ENCODE data around the gene CDC42BPB.

CDC42BPB gene

DNA sequence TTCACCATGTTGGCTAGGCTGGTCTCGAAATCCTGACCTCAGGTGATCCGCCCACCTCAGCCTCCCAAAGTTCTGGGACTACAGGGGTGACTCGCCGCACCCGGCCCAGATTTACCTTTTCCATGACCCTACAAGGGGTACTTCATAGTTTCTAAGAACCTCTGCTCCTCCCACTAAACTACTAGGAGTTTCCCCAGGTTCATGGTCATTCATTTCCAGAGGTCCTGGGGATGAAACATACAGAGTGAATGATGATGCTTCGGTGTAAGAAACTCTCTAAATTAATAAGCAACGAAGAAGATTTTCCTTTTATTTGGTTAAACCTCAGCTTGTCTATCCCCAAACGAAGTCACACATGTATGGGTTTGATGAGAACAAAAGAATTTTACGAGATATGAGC lies 77.9 kb downstream of the CDC42BPB start:
- no peaks in the 10 kb centered on the region for H3K9me3 ChIP-seq (ENCODE audit: control insufficient read depth, insufficient read depth, low read depth, low read length)
- ChIA-PET CTCF (interaction anchor here (0.7 kb wide), 1 partner anchor 545 kb away, joined by 7 read pairs; no protein-coding TSS in a partner anchor), POLR2A (no interaction called here)
- H3K27ac ChIP-seq (ENCODE audit: extremely low read depth, low read depth, low read length) = no peak overlapping the region
- peaks cover 20 to 83% of the 10 kb centered on the region in 2 experiments; a peak in 2 of 3 replicates for H3K36me3 ChIP-seq (ENCODE audit: control insufficient read depth in 2 of 2, insufficient read depth in 1 of 2, low read length in 2 of 2)
- H3K4me3 ChIP-seq (ENCODE audit: low read depth, low read length) = no peak overlapping the region
- TF ChIP-seq ZNF629 (tag by site-specific recombination; IDR thresholded peaks at IDR 0.05) (no peak), ZNF239 (tag by site-specific recombination; IDR thresholded peaks at IDR 0.05) (no peak), ZNF707 (tag by site-specific recombination; IDR thresholded peaks at IDR 0.05) (no peak)
- H3K4me1 ChIP-seq (ENCODE audit: control insufficient read depth, insufficient read depth, low read length) = no peaks in the 10 kb centered on the region

DNA sequence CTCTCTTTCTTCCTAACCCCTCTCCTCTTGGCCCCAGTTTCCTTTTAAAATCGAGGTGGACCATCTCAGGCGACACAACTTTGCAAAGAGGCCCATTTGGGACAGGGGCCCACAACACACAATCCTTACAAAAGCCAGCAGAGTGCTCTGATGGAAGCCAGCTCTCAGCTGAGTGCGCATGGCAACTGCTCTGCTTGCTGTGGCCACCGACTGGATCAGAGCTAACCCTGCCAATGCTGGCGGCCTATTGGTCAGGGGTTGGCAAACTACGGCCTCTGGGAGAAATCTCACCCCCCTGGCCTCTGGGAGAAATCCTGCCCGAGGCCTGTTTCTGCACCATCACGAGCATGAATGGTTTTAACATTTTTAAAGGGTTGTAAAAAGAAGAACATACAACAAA lies 79.9 kb downstream of the CDC42BPB start:
- ChIA-PET POLR2A (no interaction called here), CTCF (interaction anchor here (0.6 kb wide), 1 partner anchor 14 kb away, joined by 3 read pairs; no protein-coding TSS in a partner anchor)
- H3K4me1 ChIP-seq (ENCODE audit: control insufficient read depth, insufficient read depth, low read length) = no peaks in the 10 kb centered on the region
- H3K9me3 ChIP-seq (ENCODE audit: control insufficient read depth, insufficient read depth, low read depth, low read length) = no peaks in the 10 kb centered on the region
- no peak overlapping the region for H3K4me3 ChIP-seq (ENCODE audit: low read depth, low read length)
- no peak overlapping the region for H3K27ac ChIP-seq (ENCODE audit: extremely low read depth, low read depth, low read length)
- TF ChIP-seq ZSCAN30 (tag by site-specific recombination; IDR thresholded peaks at IDR 0.05) = no peak
- TF ChIP-seq GLI4 (tag by site-specific recombination; IDR thresholded peaks at IDR 0.05) = no peak
- no peak for TF ChIP-seq ZSCAN23 (tag by site-specific recombination; IDR thresholded peaks at IDR 0.05)
- TF ChIP-seq, protein P1, sequence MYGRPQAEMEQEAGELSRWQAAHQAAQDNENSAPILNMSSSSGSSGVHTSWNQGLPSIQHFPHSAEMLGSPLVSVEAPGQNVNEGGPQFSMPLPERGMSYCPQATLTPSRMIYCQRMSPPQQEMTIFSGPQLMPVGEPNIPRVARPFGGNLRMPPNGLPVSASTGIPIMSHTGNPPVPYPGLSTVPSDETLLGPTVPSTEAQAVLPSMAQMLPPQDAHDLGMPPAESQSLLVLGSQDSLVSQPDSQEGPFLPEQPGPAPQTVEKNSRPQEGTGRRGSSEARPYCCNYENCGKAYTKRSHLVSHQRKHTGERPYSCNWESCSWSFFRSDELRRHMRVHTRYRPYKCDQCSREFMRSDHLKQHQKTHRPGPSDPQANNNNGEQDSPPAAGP (tag by site-specific recombination; IDR thresholded peaks at IDR 0.05) = no peak
- TF ChIP-seq ZNF24 (tag by site-specific recombination; IDR thresholded peaks at IDR 0.05) = no peak
- TF ChIP-seq, protein P2, sequence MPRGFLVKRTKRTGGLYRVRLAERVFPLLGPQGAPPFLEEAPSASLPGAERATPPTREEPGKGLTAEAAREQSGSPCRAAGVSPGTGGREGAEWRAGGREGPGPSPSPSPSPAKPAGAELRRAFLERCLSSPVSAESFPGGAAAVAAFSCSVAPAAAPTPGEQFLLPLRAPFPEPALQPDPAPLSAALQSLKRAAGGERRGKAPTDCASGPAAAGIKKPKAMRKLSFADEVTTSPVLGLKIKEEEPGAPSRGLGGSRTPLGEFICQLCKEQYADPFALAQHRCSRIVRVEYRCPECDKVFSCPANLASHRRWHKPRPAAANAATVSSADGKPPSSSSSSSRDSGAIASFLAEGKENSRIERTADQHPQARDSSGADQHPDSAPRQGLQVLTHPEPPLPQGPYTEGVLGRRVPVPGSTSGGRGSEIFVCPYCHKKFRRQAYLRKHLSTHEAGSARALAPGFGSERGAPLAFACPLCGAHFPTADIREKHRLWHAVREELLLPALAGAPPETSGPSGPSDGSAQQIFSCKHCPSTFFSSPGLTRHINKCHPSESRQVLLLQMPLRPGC (tag by site-specific recombination; IDR thresholded peaks at IDR 0.05) = no peak
- TF ChIP-seq, protein P3, sequence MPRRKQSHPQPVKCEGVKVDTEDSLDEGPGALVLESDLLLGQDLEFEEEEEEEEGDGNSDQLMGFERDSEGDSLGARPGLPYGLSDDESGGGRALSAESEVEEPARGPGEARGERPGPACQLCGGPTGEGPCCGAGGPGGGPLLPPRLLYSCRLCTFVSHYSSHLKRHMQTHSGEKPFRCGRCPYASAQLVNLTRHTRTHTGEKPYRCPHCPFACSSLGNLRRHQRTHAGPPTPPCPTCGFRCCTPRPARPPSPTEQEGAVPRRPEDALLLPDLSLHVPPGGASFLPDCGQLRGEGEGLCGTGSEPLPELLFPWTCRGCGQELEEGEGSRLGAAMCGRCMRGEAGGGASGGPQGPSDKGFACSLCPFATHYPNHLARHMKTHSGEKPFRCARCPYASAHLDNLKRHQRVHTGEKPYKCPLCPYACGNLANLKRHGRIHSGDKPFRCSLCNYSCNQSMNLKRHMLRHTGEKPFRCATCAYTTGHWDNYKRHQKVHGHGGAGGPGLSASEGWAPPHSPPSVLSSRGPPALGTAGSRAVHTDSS (tag by site-specific recombination; IDR thresholded peaks at IDR 0.05) = no peak
- no peak for TF ChIP-seq KLF7 (tag by site-specific recombination; IDR thresholded peaks at IDR 0.05; ENCODE audit: borderline replicate concordance)
- TF ChIP-seq ZNF654 (tag by site-specific recombination; IDR thresholded peaks at IDR 0.05; ENCODE audit: low read depth) = no peak
- no peak for TF ChIP-seq OVOL3 (tag by site-specific recombination; IDR thresholded peaks at IDR 0.05)
- peaks cover 20 to 86% of the 10 kb centered on the region in 2 experiments; a peak in 2 of 3 replicates for H3K36me3 ChIP-seq (ENCODE audit: control insufficient read depth in 2 of 2, insufficient read depth in 1 of 2, low read length in 2 of 2)

DNA sequence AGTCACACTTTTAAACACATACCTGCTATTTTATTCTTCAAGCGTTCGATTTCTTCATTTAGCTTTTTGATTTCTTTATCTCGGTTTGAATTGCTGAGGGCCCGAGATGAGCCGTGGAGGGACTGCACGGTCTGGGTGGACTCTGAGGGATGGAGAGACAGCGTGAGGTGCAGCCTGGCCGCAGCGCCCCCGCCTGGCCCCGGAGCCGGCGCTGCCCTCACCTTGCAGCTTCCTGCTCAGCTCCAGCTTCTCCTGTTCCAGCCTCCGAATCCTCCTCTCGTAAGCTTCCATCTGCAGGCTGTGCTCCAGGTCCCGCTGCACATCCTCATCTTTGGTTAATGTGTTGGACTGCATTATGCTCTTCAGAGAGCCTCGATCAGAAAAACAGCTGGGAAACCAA lies 81.7 kb downstream of the CDC42BPB start:
- H3K36me3 ChIP-seq (ENCODE audit: control insufficient read depth in 2 of 2, insufficient read depth in 1 of 2, low read length in 2 of 2) = peaks cover 26 to 90% of the 10 kb centered on the region in 2 experiments
- TF ChIP-seq ZNF133 (tag by site-specific recombination; IDR thresholded peaks at IDR 0.05) (no peak), MZF1 (tag by site-specific recombination; IDR thresholded peaks at IDR 0.05; ENCODE audit: borderline replicate concordance) (no peak), ZNF747 (tag by site-specific recombination; IDR thresholded peaks at IDR 0.05) (no peak), KLF1 (tag by site-specific recombination; IDR thresholded peaks at IDR 0.05) (no peak), ZNF19 (tag by site-specific recombination; IDR thresholded peaks at IDR 0.05; ENCODE audit: low read depth) (no peak), ZFP37 (tag by site-specific recombination; IDR thresholded peaks at IDR 0.05) (no peak)
- TF ChIP-seq, protein P4, sequence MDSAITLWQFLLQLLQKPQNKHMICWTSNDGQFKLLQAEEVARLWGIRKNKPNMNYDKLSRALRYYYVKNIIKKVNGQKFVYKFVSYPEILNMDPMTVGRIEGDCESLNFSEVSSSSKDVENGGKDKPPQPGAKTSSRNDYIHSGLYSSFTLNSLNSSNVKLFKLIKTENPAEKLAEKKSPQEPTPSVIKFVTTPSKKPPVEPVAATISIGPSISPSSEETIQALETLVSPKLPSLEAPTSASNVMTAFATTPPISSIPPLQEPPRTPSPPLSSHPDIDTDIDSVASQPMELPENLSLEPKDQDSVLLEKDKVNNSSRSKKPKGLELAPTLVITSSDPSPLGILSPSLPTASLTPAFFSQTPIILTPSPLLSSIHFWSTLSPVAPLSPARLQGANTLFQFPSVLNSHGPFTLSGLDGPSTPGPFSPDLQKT (IDR thresholded peaks at IDR 0.05; ENCODE audit: borderline replicate concordance, low read depth, low read length) = no peak
- TF ChIP-seq, protein P5, sequence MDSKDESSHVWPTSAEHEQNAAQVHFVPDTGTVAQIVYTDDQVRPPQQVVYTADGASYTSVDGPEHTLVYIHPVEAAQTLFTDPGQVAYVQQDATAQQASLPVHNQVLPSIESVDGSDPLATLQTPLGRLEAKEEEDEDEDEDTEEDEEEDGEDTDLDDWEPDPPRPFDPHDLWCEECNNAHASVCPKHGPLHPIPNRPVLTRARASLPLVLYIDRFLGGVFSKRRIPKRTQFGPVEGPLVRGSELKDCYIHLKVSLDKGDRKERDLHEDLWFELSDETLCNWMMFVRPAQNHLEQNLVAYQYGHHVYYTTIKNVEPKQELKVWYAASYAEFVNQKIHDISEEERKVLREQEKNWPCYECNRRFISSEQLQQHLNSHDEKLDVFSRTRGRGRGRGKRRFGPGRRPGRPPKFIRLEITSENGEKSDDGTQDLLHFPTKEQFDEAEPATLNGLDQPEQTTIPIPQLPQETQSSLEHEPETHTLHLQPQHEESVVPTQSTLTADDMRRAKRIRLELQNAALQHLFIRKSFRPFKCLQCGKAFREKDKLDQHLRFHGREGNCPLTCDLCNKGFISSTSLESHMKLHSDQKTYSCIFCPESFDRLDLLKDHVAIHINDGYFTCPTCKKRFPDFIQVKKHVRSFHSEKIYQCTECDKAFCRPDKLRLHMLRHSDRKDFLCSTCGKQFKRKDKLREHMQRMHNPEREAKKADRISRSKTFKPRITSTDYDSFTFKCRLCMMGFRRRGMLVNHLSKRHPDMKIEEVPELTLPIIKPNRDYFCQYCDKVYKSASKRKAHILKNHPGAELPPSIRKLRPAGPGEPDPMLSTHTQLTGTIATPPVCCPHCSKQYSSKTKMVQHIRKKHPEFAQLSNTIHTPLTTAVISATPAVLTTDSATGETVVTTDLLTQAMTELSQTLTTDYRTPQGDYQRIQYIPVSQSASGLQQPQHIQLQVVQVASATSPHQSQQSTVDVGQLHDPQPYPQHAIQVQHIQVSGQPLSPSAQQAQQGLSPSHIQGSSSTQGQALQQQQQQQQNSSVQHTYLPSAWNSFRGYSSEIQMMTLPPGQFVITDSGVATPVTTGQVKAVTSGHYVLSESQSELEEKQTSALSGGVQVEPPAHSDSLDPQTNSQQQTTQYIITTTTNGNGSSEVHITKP (tag by site-specific recombination; IDR thresholded peaks at IDR 0.05) = no peak
- H3K27ac ChIP-seq (ENCODE audit: extremely low read depth, low read depth, low read length) = no peak overlapping the region
- no peak overlapping the region for H3K4me3 ChIP-seq (ENCODE audit: low read depth, low read length)
- ChIA-PET POLR2A (interaction anchor here (0.5 kb wide), 1 partner anchor 81 kb away, joined by 4 read pairs; no protein-coding TSS in a partner anchor), CTCF (interaction anchor here (0.7 to 1.2 kb wide), 7 partner anchors 11 to 507 kb away, joined by 3 to 4 read pairs (median 3); no protein-coding TSS in a partner anchor)
- no peaks in the 10 kb centered on the region for H3K4me1 ChIP-seq (ENCODE audit: control insufficient read depth, insufficient read depth, low read length)
- no peaks in the 10 kb centered on the region for H3K9me3 ChIP-seq (ENCODE audit: control insufficient read depth, insufficient read depth, low read depth, low read length)
